Astrocyte (in vitro differentiated cells and primary cell): Measurements from ENCODE around the gene ITGB1BP1.

Experiments used
- EZH2 ChIP-seq: IDR thresholded peaks from 2 replicates; pipeline ENCODE4 v1.6.1; 2012; ENCODE audit warnings: mild to moderate bottlenecking, low read length, inconsistent platforms; ENCODE audit not compliant: insufficient read depth
- TF ChIP-seq, protein P1 (sequence below): IDR thresholded peaks from 2 replicates; pipeline ENCODE4 v1.5.1; 2011; ENCODE audit warnings: low read depth, mild to moderate bottlenecking, inconsistent platforms, low read length, moderate library complexity; ENCODE audit not compliant: insufficient read depth

- TF ChIP-seq, protein P1, sequence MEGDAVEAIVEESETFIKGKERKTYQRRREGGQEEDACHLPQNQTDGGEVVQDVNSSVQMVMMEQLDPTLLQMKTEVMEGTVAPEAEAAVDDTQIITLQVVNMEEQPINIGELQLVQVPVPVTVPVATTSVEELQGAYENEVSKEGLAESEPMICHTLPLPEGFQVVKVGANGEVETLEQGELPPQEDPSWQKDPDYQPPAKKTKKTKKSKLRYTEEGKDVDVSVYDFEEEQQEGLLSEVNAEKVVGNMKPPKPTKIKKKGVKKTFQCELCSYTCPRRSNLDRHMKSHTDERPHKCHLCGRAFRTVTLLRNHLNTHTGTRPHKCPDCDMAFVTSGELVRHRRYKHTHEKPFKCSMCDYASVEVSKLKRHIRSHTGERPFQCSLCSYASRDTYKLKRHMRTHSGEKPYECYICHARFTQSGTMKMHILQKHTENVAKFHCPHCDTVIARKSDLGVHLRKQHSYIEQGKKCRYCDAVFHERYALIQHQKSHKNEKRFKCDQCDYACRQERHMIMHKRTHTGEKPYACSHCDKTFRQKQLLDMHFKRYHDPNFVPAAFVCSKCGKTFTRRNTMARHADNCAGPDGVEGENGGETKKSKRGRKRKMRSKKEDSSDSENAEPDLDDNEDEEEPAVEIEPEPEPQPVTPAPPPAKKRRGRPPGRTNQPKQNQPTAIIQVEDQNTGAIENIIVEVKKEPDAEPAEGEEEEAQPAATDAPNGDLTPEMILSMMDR: no peak
- no peak for TF ChIP-seq EZH2
Measured at GRCh38 chr2:9415516-9416169, 7.7 kb downstream of the ITGB1BP1 start.
